Hepatocyte (in vitro differentiated cells): ENCODE measurements around the gene ACSBG1. TPM values are rescaled to one million over a fixed set of nuclear protein-coding genes. Genes with fewer than 3 reads are reported as not detected.
A peak's percentile ranks its signal among the peaks of the same experiment; 100 is the strongest.

Source experiments
- DNase-seq: peaks from one replicate; pipeline ENCODE4 v3.0.0-alpha.2; 2016; ENCODE audit warnings: low spot score
- H2AFZ ChIP-seq: fragments of 200-600 bp; sonication (generic); 2 replicates; pipeline ENCODE4 v1.6.0; 2016; ENCODE audit warnings: antibody characterized with exemption, mild to moderate bottlenecking
- H3K27ac ChIP-seq: fragments of 200-600 bp; sonication (generic); 2 replicates; pipeline ENCODE4 v1.5.1; 2016; ENCODE audit warnings: mild to moderate bottlenecking
- H3K27me3 ChIP-seq: fragments of 200-600 bp; sonication (generic); 2 replicates; pipeline ENCODE4 v1.6.1; 2016
- H3K36me3 ChIP-seq: fragments of 200-600 bp; sonication (generic); replicated peaks from 2 replicates; pipeline ENCODE4 v1.5.1; 2016; ENCODE audit warnings: low read depth; ENCODE audit not compliant: insufficient read depth
- H3K4me1 ChIP-seq: fragments of 200-600 bp; sonication (generic); 2 replicates; pipeline ENCODE4 v1.5.1; 2016; ENCODE audit warnings: mild to moderate bottlenecking, moderate library complexity; ENCODE audit not compliant: insufficient read depth
- H3K4me2 ChIP-seq: fragments of 200-600 bp; sonication (generic); 2 replicates; pipeline ENCODE4 v1.6.0; 2016
- H3K4me3 ChIP-seq: fragments of 200-600 bp; sonication (generic); 2 replicates; pipeline ENCODE4 v1.5.1; 2016; ENCODE audit warnings: mild to moderate bottlenecking
- H3K79me2 ChIP-seq: fragments of 200-600 bp; sonication (generic); 2 replicates; pipeline ENCODE4 v1.6.0; 2017; ENCODE audit warnings: mild to moderate bottlenecking
- H3K9me2 ChIP-seq: fragments of 200-600 bp; sonication (generic); replicated peaks from 2 replicates; pipeline ENCODE4 v1.6.0; 2017; ENCODE audit warnings: mild to moderate bottlenecking; ENCODE audit not compliant: insufficient read depth
- H3K9me3 ChIP-seq: fragments of 200-600 bp; sonication (generic); 2 replicates; pipeline ENCODE4 v1.5.1; 2016; ENCODE audit warnings: low read depth, mild to moderate bottlenecking
- H4K20me1 ChIP-seq: fragments of 200-600 bp; sonication (generic); 2 replicates; pipeline ENCODE4 v1.6.0; 2016; ENCODE audit warnings: mild to moderate bottlenecking; ENCODE audit not compliant: insufficient read depth, poor library complexity, severe bottlenecking
- EZH2 ChIP-seq: fragments of 200-600 bp; sonication (generic); IDR thresholded peaks from 2 replicates; pipeline ENCODE4 v1.6.1; 2016; ENCODE audit warnings: antibody characterized with exemption, mild to moderate bottlenecking, borderline replicate concordance
- EZH2phosphoT487 ChIP-seq: fragments of 200-600 bp; sonication (generic); IDR thresholded peaks from one replicate; pipeline ENCODE4 v1.6.1; 2018; ENCODE audit warnings: antibody characterized with exemption, mild to moderate bottlenecking, low read depth, moderate library complexity; ENCODE audit not compliant: unreplicated experiment, severe bottlenecking
- WGBS: methylation state at CpG from one replicate; pipeline ENCODE4 v1.1.6; 2016; ENCODE audit warnings: low lambda C conversion rate; ENCODE audit errors: missing lambda C conversion rate; 5-methylcytosine and 5-hydroxymethylcytosine counted together
- polyA plus RNA-seq: library from polyadenylated mRNA; unstranded; fragments of >200 nt; fragmentation: Nextera tagmentation; extraction: Ambion mirVana; gene quantifications from 2 replicates; pipeline ENCODE4 v1.2.1, GENCODE V29; 2016
- total RNA-seq: library from RNA; depleted of rRNA; stranded (reverse); fragments of >200 nt; gene quantifications from 2 replicates; pipeline ENCODE4 v1.2.3, GENCODE V29; 2014
- TF ChIP-seq, protein P1 (sequence below): fragments of 200-600 bp; sonication (generic); IDR thresholded peaks from 2 replicates; pipeline ENCODE4 v1.5.1; 2016; ENCODE audit warnings: antibody characterized with exemption, mild to moderate bottlenecking; ENCODE audit not compliant: poor library complexity

The ACSBG1 gene
- total and polyA plus RNA-seq, 2 experiments from 2014 or later: 0.10 to 0.93 TPM

- 96% methylated on average over 10 of the region's 10 CpGs for WGBS
- Histone ChIP-seq H2AFZ (no peak overlapping the region), H3K9me2 (no peaks in the 10 kb centered on the region), H4K20me1 (no peaks in the 10 kb centered on the region), H3K4me2 (no peak overlapping the region), H3K4me1 (no peaks in the 10 kb centered on the region), H3K79me2 (no peaks in the 10 kb centered on the region), H3K4me3 (no peak overlapping the region), H3K36me3 (no peaks in the 10 kb centered on the region), H3K27ac (no peak overlapping the region), H3K27me3 (no peaks in the 10 kb centered on the region), H3K9me3 (no peaks in the 10 kb centered on the region)
- TF ChIP-seq EZH2phosphoT487 (no peak), EZH2 (no peak)
- TF ChIP-seq, protein P1, sequence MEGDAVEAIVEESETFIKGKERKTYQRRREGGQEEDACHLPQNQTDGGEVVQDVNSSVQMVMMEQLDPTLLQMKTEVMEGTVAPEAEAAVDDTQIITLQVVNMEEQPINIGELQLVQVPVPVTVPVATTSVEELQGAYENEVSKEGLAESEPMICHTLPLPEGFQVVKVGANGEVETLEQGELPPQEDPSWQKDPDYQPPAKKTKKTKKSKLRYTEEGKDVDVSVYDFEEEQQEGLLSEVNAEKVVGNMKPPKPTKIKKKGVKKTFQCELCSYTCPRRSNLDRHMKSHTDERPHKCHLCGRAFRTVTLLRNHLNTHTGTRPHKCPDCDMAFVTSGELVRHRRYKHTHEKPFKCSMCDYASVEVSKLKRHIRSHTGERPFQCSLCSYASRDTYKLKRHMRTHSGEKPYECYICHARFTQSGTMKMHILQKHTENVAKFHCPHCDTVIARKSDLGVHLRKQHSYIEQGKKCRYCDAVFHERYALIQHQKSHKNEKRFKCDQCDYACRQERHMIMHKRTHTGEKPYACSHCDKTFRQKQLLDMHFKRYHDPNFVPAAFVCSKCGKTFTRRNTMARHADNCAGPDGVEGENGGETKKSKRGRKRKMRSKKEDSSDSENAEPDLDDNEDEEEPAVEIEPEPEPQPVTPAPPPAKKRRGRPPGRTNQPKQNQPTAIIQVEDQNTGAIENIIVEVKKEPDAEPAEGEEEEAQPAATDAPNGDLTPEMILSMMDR: no peak
- peak; percentile 3 for DNase-seq
Measured at GRCh38 chr15:78200276-78200930, 34.0 kb downstream of the ACSBG1 start.

- no peak overlapping the region for H2AFZ ChIP-seq
- no peaks in the 10 kb centered on the region for H3K79me2 ChIP-seq
- no peaks in the 10 kb centered on the region for H3K9me2 ChIP-seq
- no peak overlapping the region for H3K4me3 ChIP-seq
- no peak for DNase-seq
- no peaks in the 10 kb centered on the region for H3K27me3 ChIP-seq
- H3K9me3 ChIP-seq: no peaks in the 10 kb centered on the region
- no peaks in the 10 kb centered on the region for H3K36me3 ChIP-seq
- no peaks in the 10 kb centered on the region for H4K20me1 ChIP-seq
- H3K4me1 ChIP-seq: no peaks in the 10 kb centered on the region
- H3K27ac ChIP-seq: no peak overlapping the region
- 65% methylated on average over 6 of the region's 7 CpGs for WGBS
- no peak overlapping the region for H3K4me2 ChIP-seq
- TF ChIP-seq, protein P1: no peak
- TF ChIP-seq EZH2: no peak
- no peak for TF ChIP-seq EZH2phosphoT487
Measured at GRCh38 chr15:78197632-78198031, 36.7 kb downstream of the ACSBG1 start.

GRCh38 chr15:78195735-78196201, 38.6 kb downstream of the ACSBG1 start:
- Histone ChIP-seq H3K27ac (no peak overlapping the region), H2AFZ (no peak overlapping the region), H3K9me2 (no peaks in the 10 kb centered on the region), H3K9me3 (no peaks in the 10 kb centered on the region), H3K4me2 (no peak overlapping the region), H3K27me3 (no peaks in the 10 kb centered on the region), H3K4me1 (no peaks in the 10 kb centered on the region), H4K20me1 (no peaks in the 10 kb centered on the region), H3K4me3 (no peak overlapping the region), H3K79me2 (no peaks in the 10 kb centered on the region), H3K36me3 (no peaks in the 10 kb centered on the region)
- WGBS: 37% methylated on average over 7 of the region's 7 CpGs
- TF ChIP-seq, protein P1: peak; percentile 67
- no peak for TF ChIP-seq EZH2
- DNase-seq: peak; percentile 67
